ENCODE data around the gene INSRR.

Gene INSRR

DNA sequence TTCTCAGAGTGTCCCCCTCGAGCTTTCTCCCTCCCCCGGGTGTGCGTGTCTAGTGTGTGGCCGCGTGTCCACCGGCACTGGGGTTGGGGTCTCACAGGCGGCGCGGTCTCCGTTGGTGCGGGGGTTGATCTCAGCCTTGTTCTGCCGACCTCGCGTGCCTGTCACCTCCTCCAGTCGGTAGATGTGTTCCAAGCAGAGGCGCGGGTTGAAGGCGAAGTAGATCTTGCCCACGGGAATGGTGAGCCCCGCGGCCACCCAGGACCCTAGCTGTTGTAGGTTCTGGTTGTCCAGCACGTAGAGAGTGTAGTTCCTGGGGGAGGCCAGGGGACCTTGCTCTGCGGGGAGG is 9.8 kb downstream of the INSRR start:
- DNase-seq (ENCODE audit: low read depth in 2 of 2), result no peak

DNA sequence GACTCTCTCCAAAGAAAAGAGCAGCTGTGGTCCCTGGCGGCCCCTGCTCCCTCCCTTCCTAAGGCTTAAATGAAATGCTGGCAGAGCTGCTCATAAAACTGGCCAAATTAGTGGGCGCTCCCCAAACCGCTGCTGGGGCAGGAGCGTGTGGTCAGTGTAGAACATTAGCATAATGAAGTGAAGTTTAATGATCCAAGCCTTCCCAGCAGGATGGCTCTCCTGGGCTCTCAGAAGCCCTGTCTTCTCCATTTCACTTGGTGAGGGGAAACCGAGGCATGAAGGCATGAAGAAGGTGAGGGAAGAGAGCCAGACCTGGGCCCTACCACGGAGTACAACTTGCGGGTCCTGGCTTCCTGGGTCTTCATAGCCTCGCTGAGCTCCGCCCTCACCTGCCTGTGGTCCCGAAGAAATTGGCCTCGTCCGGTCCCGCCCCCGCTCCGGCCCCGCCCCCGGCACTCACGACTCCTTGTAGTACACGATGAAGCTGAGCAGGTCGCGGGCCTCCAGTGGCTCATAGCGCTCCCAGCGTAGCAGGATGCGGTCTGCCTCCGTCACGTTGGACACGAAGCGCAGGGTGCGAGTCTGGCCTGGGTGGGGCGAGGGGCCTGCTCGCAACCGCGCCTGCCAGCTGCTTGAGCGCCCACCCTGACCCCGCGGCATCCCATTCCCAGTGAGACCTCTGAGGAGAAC is 10.3 kb downstream of the INSRR start:
- peak; percentile 37 to 39 for DNase-seq (ENCODE audit: low read depth in 2 of 2)

DNA sequence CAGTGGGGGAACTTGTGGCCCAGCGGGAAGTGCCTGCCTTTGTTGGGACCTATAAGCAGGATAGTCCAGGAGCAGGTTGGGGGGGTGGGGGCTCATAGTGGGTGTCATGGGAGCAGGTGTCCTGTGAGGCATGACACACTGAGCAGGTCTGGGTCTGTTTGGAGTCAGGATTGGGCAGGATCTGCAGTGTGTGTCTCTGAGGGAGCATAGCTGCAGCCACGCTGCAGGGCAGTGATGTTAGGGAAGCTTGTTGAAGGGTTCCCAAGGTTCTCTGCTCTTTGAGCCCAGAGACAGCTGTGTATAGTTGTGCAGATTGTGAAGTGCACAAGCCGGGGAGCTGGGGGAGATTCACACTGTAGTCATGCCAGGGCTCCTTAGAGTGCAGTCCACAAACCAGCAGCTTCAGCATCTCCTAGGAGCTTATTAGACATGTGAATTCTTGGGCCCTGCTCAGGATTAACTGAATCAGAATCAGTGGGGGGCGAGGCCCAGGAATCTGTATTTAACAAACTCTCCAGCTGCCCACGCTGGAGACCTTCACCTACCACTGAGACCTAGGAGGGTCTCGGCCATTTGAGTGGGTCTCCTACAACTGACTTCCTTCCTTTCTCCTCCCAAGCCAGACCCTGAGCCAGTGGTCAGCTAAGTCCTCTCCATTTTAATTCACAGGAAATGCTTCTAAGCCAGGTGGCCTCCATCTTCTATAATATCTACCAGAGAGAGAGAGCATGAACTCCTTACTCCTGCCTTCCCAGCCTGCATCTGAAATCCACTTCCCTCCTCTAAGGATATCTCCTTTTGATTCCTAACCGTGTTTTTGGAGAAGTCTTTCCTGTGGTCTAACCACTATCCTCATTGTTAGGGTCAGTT is 11.1 kb downstream of the INSRR start:
- DNase-seq (ENCODE audit: low read depth in 2 of 2), result no peak

DNA sequence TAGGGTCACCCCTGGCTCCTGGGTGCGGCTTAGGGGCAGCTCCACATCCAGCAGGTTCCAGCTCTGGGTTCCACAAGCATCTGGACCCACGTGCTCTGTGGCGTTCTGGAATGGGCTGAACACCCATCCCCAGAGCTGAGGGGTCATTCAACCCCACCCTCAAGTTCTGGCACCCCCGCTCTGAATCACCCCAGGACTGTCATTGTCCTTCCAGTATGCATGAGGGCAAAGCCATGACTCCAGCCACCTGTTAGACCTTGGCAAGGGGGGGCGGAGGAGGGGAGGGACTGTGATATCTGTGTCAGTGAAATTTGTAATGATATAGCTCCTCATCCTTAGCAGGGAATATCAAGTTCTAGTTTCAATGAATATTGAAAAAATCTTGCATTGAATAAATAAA is 12.3 kb downstream of the INSRR start:
- no peak for DNase-seq (ENCODE audit: low read depth in 2 of 2)

DNA sequence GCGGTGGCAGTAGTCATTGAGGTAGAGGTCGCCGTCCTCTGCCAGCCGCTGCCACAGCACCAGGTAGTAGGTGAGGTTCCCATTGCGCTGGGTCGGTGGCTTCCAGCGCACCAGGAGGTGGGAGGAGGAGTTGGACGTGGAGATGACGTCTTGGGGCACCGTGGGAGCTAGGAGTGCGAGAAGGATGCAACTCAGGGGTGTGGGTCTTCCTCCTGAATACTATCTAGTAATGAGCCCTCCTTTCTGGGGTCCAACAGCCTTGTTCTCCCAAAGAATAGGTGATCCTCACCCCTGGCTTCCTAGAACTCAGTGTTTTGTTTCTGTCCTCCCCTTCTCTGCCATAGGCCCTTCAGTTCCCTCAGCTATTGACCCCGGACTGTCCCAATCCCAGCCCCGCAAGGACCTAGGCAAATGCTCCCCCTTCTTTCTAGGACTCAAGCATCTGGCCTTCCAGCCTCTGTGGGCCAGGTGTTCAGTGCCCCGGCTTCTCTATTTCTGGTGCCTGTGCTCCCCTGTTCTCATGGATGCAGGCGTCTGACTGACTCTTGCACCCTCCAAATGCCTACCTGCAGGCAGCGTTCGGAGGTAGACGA is 12.9 kb downstream of the INSRR start:
- DNase-seq (ENCODE audit: low read depth in 2 of 2), result no peak

DNA sequence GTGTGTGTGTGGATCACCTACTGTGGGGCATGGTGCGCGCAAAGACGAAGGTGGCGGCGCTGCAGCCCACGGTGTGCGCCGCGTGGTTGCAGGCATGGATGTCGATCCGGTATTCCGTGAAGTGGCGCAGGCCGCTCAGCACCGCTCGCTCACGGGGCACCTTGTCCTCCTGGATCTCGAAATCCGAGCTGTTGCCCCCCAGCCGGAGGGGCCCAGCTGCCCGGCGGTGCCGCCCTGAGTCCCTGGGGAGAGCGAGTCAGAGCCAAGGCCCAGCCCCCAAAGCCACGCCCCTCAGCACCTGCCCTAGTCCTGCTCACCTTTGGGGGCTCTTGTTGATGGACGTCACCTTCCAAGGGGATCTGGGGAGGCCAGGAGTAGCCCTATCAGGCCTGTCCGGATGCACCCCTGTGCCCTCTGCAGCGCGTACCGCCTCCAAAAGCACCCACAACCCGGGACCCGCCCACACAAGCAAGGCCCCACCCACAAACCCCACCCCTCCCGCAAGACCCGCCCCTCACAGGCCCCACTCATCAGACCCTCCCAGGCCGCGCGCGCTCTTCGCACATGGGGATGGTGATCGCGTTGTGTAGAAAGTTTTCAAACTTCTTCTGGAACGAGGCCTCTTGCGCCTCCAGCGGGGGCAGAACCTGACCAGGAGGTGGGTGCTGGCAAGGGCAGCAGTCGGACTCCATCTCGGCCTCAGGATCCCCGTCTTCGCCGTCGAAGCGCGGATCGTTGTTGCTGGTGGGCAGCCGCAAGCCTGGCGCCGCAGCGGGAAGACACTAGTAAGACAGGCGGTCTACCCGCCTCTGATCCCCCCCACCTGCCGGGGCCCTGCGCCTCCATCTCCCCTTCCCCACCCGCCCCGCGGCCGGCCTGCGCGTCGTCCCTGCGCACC is 13.6 kb downstream of the INSRR start:
- DNase-seq (ENCODE audit: low read depth in 2 of 2), result no peak

DNA sequence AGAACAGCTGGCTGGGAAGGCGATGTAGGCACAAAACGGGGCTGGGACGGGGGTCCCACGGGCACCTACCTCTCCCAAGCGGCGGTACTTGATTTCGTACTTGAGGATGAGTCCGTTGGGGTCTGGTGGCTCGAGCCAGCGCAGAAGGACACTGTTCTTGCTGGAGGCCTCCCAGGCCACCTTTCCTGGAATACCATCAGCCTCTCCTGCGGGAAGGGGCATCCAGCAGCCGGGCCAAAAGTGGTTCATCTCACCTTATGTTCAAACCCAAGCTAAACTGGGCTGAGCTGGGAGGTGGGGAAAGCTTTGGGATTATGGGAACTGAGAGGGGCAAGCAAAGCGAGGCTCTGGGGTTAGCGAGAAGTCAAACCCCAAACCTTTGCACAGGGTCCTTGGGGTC is 14.3 kb downstream of the INSRR start:
- DNase-seq (ENCODE audit: low read depth in 2 of 2), result no peak

DNA sequence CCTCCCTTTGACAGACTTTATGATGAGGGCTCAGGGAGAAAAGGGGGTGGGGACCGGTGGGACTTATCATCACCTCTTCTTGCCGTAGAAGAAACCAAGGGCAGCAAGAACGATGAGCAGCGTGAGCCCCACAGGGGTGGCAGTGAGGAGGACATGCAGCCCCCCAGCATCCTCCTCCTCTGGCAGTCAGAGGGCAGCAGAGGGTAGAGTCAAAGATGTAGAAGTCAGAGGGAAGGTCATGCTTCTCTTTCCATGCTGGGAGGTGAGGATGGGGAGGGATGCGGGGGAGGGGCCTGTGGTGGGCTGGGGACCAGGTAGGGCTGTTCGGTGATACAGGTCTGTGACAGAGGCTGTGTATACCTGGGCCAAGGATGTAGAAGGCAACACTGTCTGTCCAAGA is 14.8 kb downstream of the INSRR start:
- no peak for DNase-seq (ENCODE audit: low read depth in 2 of 2)

DNA sequence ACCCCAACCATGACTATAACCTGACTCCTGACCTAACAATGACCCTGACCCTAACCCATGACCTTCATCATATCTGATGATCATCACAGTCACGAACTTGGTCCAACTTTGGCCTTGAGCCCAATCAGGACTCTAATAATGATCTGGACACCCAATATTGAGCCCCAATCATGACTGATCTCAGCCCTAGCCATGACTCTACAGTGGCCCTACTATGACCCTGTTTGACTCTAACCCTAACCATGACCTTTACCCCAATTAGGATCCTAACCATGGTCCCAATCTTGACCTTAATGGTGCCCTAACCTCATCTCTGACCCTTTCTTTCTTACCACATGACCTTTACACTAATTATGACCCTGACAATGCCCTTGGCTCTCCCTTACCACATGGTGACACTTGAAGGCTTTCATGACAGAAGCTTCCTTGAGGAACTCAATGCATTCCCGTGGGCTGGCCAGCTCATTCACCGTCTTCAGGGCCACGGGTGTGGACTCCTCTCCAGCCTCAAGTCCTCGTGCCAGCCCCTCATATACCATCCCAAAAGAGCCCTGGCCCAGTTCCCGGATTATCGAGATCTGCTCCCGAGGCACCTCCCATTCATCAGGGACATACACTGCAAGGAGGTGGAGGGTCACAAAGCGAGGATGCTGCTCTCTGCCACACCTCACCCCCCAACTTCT is 16.2 kb downstream of the INSRR start:
- DNase-seq (ENCODE audit: low read depth in 2 of 2), result no peak

DNA sequence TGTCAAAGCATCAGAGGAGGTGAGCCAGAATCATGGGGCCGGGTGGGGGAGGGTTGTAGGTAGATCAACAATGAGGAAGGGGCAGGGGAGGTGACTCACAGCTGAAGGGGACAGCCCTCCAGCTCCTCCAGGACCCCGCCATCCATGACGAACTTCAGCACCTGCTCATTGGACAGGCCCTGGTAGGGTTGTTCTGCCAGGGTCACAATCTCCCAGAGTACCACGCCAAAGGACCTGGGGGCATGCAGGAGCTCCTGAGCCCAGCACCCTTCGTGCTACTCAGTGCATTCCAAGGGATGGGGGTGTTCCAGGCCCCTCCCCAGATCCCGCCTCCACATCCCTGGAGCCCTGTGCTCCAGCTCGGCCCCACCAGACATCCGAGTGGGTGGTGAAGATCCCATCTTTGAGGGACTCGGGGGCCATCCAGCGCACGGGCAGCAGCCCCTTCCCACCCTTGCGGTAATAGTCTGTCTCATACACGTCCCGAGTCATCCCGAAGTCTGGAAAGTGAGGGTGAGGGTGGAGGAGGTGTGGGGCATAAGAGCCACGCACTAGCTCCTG is 17.5 kb downstream of the INSRR start:
- no peak for DNase-seq (ENCODE audit: low read depth in 2 of 2)

DNA sequence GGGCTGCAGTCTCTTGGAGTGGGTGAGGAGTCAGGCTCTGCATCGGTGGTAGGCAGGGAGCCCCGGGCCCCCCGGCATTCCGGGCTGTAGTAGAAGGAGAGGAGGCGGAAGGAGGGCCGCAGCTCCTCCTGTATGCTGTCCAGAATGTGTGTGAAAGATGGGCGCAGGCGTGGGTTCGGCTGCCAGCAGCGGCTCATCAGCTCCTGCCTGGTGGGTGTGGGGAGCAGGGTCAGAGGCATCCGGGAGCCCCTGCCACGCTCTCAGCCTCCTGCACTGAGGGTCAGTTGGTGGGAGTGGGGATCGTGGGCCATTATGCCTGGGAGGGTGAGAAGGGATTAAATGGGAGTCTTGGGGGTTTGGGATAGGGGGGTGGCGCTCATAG is 18.0 kb downstream of the INSRR start:
- DNase-seq (ENCODE audit: low read depth in 2 of 2), result no peak

DNA sequence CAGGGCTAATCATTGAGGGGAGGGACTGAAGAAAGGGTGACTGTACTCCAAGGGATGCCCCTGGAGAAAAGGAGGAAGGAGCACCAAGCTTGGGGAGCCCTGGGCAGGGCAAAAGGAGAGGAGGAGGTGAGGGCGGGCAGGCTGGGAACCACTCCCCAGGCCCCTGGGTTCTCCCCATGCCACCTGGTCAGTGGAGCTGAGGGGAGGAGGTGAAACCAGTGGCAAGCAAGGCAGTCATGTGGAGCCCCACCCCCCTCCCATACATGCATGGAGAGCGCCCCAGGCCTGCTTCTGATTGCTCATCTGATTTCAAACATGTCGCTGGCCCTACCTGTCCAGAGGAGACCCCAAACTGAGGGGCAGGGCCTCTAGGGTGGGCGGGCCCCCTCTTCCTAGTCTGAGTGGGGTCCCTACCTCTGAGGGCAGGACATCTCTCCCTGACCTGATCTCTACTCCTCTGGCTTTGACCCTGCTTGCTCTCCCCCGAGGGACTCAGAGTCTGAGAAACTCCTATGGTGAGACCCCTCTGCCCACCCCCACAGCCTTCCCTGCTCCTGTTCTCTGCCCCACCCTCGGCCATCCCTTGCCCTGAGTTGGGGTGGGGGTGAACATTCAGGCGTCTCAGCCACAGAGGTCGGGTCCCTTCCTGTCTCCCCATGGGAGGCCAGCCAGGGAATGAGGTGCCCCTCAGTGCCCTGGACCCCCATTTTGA is 18.6 kb downstream of the INSRR start:
- DNase-seq (ENCODE audit: low read depth in 2 of 2), result no peak

DNA sequence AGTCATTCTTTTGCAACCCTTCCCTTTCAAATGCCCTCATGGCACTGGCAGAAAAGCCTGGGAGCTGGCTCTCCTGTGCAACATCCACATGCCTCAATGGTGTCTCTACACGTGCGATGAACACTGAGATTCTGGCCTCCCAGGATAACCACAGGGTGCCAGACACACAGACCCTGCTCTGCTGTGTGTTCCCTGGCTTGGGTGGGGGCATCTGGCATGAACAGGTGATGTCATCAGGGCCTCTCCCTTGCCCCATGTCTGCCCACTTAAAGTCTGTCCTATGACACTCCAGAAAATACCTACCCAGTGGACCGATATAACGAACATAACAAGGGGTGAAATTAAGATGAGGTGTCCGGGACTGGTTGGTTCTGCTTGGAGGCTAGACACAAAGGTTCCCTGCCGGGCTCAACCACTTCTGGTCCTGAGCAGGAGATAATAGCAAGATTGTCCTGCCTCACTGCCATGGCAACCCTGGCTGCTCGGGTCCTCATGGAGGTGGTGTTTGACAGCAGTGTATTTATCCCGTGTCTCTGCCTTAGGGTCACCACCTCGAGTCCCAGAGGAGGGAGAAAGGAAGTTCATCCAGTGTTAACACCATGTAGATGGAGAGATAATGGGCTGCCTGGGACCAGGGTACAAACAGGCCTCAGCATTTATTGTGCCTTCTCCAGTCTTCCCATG is 19.3 kb downstream of the INSRR start:
- DNase-seq (ENCODE audit: low read depth in 2 of 2), result no peak

DNA sequence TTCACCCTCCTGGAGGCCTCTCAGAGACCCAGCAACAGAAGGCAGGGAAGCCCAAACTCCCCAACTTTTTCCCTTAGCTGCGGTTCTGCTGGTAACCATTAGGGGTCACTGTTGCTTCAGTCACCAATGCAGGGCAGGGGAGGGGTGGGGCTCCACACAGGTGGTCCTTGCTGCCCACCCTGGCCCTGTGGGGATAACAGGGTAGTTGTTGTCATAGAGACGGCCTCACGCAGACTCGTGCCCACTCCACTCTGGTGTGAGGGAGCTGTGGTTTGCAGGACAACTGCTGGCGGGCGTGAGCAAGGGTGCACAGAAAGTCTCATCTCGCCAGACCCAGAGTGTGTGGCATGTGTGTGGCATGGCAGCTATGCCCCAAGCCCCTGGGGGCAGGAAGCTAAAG is 19.9 kb downstream of the INSRR start:
- DNase-seq (ENCODE audit: low read depth in 2 of 2), result no peak

DNA sequence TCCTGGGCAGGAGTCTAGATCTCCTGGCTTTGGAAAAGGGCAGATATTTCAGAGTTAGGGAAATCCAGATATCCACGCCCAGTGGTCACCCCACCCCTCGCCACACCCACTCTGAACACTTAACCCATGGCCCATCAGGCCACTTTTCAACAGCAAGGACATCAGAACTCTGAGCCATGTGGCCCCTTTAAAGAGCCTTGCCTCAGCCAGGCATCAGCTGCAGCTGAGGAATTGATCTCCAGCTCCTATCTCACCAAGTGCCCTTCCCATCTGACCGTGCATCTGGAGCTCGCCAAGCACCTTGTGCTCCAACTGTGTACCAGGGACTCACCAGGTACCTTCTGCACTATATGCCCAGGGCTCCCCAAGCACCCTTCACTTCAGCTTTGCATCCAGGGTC is 22.0 kb downstream of the INSRR start:
- no peak for DNase-seq (ENCODE audit: low read depth in 2 of 2)

DNA sequence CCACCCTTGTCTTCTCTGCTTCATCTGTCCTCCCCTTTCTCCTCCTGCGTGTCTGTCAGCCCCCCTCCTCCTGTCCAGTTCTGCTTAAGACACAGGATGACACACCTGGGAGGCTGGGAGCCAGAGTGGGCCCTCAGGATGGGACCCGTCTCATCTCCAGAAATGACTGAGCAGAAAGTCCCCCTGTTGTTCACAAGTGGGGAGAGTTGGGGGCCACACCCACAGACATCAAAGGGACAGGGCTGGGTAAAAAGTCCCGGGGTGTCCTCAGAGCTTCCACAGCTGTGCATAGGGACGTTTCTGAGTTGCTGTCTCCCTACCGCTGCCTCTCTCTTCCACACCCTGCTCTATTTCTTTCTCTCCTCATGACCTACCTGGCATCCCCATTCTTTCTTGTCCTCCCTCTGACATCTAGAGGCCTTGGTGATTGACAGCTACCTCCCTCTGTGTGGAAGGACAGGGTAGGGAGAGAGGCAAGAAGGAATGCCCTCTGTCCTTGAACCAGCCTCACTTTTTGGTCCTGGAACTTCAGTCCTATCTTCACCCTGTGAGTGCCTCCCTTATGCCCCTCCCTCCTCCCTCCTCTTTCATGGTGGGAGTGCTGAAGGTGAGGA is 22.8 kb downstream of the INSRR start:
- DNase-seq (ENCODE audit: low read depth in 2 of 2), result no peak

DNA sequence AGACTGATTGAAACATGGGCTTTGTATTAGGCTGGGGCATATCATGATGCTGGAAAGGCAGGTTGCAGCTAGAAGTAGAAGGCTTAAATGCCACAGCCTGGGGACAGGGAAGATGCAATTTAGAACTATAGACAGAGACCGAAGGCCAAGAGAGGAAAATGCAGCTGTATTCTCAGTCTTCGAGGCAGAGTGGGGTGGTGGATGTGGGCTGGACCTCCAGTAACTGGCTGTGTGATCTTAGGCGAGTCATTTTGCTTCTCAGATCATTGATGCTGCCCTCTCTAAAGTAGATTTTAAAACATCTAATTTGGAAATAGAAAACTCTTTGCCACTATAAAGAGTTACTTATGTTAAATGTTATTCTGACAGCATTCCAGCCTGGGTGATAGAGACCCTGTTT is 24.6 kb downstream of the INSRR start:
- no peak for DNase-seq (ENCODE audit: low read depth in 2 of 2)

DNA sequence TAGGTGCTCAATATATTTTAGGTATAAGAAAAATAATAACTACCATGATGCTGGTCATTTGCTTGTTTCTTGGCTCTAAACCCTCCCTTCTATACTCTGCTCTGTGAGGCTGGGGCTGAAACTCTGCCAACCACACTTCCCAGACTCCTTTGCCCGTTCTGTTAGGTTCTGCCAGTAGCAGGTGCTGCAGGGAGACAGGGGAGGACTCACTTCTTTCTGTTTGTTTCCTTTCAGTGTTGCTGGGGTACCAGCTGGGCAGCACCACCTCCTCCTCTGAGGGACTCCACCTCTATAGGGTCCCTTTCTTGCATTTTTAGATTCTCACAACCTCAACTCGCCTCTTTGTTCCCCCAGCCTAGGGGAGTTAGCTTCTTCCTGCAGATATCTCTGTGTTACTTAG is 25.3 kb downstream of the INSRR start:
- no peak for DNase-seq (ENCODE audit: low read depth in 2 of 2)

DNA sequence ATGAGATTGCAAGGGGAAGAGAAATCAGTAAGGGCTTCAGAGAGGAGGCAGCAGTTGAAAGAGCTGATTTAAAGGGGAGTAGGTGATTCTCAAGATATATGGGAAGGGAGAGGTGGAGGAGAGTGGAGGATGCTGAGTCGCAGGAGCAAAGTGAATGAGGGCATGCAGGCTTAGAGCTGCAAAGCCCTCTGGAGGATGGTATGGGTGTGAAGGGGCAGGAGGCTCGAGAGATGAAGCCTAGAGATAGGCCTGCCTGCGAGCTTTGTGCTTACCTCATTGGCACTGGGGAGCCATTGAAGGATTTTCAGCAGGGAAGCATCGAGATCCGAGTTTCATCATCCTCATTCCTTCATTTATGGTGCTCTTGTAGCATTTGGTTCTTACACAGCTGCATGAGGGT is 26.5 kb downstream of the INSRR start:
- DNase-seq (ENCODE audit: low read depth in 2 of 2), result no peak
